Measurements from ENCODE around the gene EIF1. TPM values are rescaled to one million over a fixed set of nuclear protein-coding genes. Genes with fewer than 3 reads are reported as not detected.

EIF1 gene
- total RNA-seq, 1 experiment from 2014 or later, result 481 TPM

DNA sequence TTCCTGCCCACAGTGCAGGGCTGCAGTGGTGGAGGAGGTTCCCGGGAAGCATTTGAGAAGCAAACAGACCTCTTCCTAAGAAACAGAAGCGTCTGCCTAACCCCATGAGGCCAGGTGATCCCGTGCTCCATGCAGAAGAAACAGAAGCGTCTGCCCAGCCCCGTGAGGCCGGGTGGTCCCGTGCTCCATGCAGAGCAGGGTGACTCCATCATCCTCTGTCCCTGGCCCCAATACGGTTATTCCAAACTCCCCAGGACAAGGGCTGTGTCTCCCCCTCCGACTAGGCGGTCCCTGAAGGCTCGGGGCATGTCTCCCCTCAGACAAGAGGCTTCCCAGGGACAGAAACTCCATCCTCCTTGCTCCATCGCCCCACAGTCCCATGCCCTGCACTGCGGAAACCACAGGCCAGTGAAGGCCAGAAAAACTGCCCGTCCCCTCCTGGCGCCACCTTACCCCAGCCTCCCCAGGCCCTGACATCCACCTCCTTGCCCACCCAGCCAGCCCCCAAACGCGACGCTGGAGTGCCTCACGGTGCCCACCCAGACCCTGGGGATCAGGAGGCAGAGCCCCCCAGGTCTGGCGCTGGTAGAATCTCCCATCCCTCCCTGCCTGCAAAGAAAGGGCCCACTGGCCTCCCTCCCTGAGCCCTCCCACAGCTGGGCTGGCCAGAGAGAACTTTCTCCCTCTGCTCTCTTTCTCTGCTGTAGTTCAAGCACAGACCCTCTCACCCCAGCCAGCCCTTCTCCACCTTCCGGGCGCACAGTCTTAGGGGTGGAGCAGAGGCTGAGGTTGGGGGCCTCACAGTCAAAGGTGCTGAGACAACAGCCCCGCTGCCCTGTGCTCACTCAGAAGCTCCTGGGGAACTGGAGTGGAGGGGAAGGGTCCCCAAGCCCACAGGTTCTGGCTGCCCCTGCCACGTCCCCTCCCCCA lies 33.7 kb upstream of the EIF1 start:
- POLR2A ChIA-PET, result no interaction called here
- no peak for DNase-seq (ENCODE audit: low spot score)

DNA sequence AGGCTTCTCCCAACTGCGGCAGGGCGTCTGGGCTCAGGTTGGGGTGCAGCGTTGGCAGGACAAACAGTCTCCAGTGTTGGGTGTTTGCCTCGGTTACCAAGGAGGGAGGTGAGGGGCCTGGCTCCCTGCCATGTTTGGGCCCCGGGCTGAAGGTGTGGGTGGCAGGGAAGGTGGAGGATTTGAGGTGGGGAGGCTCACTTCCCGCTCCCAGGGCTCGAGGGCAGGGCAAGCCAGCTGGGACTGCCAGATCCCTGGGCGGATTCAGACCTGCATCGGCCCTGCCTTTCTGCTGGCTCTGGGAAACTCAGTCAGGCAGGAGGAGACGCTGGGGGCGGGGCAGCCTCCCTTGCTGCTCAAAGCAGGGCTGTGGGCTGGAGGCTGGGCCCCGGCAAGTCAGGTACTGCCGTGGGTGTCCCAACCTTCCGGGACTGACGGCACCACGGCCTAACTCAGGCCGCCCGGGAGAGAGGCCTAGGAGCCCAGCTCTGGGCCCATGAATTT lies 33.0 kb upstream of the EIF1 start:
- no peak overlapping the region for H3K27ac Mint-ChIP-seq

More for the DNA sequence above, 33.7 kb upstream of the EIF1 start:
- Mint-ChIP-seq H3K4me1 (peaks cover 11% of the 10 kb centered on the region), H3K27me3 (ENCODE audit: low read depth) (no peaks in the 10 kb centered on the region), H3K4me3 (no peak overlapping the region), H3K27ac (no peak overlapping the region; the same call in 1 of the 2 replicates), H3K36me3 (no peaks in the 10 kb centered on the region), H3K9me3 (no peaks in the 10 kb centered on the region)
- TF ChIP-seq NFYB (CRISPR knock-in tag; conservative IDR thresholded peaks at IDR 0.05; ENCODE audit: low read depth) (no peak), SMAD3 (CRISPR knock-in tag; IDR thresholded peaks at IDR 0.05; ENCODE audit: borderline replicate concordance) (0 out of 2 replicates have a peak, but pooled peaks have one; percentile 19), TEAD4 (CRISPR knock-in tag; IDR thresholded peaks at IDR 0.05) (no peak), CBFB (CRISPR knock-in tag; IDR thresholded peaks at IDR 0.05; ENCODE audit: low read depth) (no peak), NR3C1 (CRISPR knock-in tag; conservative IDR thresholded peaks at IDR 0.05; ENCODE audit: low read depth) (no peak)
- TF ChIP-seq, protein P1, sequence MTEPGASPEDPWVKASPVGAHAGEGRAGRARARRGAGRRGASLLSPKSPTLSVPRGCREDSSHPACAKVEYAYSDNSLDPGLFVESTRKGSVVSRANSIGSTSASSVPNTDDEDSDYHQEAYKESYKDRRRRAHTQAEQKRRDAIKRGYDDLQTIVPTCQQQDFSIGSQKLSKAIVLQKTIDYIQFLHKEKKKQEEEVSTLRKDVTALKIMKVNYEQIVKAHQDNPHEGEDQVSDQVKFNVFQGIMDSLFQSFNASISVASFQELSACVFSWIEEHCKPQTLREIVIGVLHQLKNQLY (CRISPR knock-in tag; IDR thresholded peaks at IDR 0.05), result no peak
- TF ChIP-seq, protein P2, sequence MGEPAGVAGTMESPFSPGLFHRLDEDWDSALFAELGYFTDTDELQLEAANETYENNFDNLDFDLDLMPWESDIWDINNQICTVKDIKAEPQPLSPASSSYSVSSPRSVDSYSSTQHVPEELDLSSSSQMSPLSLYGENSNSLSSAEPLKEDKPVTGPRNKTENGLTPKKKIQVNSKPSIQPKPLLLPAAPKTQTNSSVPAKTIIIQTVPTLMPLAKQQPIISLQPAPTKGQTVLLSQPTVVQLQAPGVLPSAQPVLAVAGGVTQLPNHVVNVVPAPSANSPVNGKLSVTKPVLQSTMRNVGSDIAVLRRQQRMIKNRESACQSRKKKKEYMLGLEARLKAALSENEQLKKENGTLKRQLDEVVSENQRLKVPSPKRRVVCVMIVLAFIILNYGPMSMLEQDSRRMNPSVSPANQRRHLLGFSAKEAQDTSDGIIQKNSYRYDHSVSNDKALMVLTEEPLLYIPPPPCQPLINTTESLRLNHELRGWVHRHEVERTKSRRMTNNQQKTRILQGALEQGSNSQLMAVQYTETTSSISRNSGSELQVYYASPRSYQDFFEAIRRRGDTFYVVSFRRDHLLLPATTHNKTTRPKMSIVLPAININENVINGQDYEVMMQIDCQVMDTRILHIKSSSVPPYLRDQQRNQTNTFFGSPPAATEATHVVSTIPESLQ (CRISPR knock-in tag; IDR thresholded peaks at IDR 0.05), result no peak
- CTCF ChIA-PET, result interaction anchor here (0.6 to 16.2 kb wide), 9 partner anchors 8 to 113 kb away, joined by 3 to 319 read pairs (median 9); no protein-coding TSS in a partner anchor
- peak; percentile 9 for ATAC-seq

More for the DNA sequence above, 33.0 kb upstream of the EIF1 start:
- CTCF ChIA-PET, result interaction anchor here (0.7 to 4.4 kb wide), 6 partner anchors 8 to 113 kb away, joined by 3 to 46 read pairs (median 4); no protein-coding TSS in a partner anchor
- Mint-ChIP-seq H3K4me1 (peaks cover 11% of the 10 kb centered on the region), H3K9me3 (no peaks in the 10 kb centered on the region), H3K36me3 (no peaks in the 10 kb centered on the region), H3K4me3 (no peak overlapping the region), H3K27me3 (ENCODE audit: low read depth) (no peaks in the 10 kb centered on the region)
- ATAC-seq, result peak; percentile 78
- TF ChIP-seq SMAD3 (CRISPR knock-in tag; IDR thresholded peaks at IDR 0.05; ENCODE audit: borderline replicate concordance), result no peak
- TF ChIP-seq, protein P3, sequence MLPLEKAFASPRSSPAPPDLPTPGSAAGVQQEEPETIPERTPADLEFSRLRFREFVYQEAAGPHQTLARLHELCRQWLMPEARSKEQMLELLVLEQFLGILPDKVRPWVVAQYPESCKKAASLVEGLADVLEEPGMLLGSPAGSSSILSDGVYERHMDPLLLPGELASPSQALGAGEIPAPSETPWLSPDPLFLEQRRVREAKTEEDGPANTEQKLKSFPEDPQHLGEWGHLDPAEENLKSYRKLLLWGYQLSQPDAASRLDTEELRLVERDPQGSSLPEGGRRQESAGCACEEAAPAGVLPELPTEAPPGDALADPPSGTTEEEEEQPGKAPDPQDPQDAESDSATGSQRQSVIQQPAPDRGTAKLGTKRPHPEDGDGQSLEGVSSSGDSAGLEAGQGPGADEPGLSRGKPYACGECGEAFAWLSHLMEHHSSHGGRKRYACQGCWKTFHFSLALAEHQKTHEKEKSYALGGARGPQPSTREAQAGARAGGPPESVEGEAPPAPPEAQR (CRISPR knock-in tag; IDR thresholded peaks at IDR 0.05), result no peak
- no peak for TF ChIP-seq EMX1 (CRISPR knock-in tag; IDR thresholded peaks at IDR 0.05)
- TF ChIP-seq TCF7 (CRISPR knock-in tag; IDR thresholded peaks at IDR 0.05; ENCODE audit: low read depth), result no peak
- no peak for TF ChIP-seq ZNF121 (CRISPR knock-in tag; IDR thresholded peaks at IDR 0.05)
- TF ChIP-seq, protein P4, sequence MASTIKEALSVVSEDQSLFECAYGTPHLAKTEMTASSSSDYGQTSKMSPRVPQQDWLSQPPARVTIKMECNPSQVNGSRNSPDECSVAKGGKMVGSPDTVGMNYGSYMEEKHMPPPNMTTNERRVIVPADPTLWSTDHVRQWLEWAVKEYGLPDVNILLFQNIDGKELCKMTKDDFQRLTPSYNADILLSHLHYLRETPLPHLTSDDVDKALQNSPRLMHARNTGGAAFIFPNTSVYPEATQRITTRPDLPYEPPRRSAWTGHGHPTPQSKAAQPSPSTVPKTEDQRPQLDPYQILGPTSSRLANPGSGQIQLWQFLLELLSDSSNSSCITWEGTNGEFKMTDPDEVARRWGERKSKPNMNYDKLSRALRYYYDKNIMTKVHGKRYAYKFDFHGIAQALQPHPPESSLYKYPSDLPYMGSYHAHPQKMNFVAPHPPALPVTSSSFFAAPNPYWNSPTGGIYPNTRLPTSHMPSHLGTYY (CRISPR knock-in tag; IDR thresholded peaks at IDR 0.05), result no peak
- TF ChIP-seq, protein P5, sequence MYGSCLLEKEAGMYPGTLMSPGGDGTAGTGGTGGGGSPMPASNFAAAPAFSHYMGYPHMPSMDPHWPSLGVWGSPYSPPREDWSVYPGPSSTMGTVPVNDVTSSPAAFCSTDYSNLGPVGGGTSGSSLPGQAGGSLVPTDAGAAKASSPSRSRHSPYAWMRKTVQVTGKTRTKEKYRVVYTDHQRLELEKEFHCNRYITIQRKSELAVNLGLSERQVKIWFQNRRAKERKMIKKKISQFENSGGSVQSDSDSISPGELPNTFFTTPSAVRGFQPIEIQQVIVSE (CRISPR knock-in tag; IDR thresholded peaks at IDR 0.05; ENCODE audit: borderline replicate concordance), result no peak
- TF ChIP-seq ZNF263 (CRISPR knock-in tag; IDR thresholded peaks at IDR 0.05; ENCODE audit: low read depth), result no peak
- TF ChIP-seq MXD4 (CRISPR knock-in tag; IDR thresholded peaks at IDR 0.05; ENCODE audit: borderline replicate concordance), result no peak
- TF ChIP-seq ZNF423 (CRISPR knock-in tag; IDR thresholded peaks at IDR 0.05), result no peak
- TF ChIP-seq GABPB1 (CRISPR knock-in tag; IDR thresholded peaks at IDR 0.05), result no peak
- no peak for TF ChIP-seq NR1H2 (CRISPR knock-in tag; IDR thresholded peaks at IDR 0.05)
- no peak for TF ChIP-seq MYBL2 (CRISPR knock-in tag; IDR thresholded peaks at IDR 0.05)
- POLR2A ChIA-PET, result no interaction called here
- peak; percentile 76 for DNase-seq (ENCODE audit: low spot score)

Measured in WTC11 (cell line).